GM12875 (cell line): ENCODE results near the gene SCFD1.
"Not testable (repeated sequence)": the region's sequence is repeated elsewhere in the genome, so short reads cannot be mapped to it uniquely, and the experiment has no call there.

Experiments
- H3K4me3 ChIP-seq: one replicate; pipeline ENCODE4 v1.5.1; 2011; ENCODE audit warnings: low read depth, low read length, control low read depth
- CTCF ChIP-seq: IDR thresholded peaks from 2 replicates; pipeline ENCODE4 v1.5.1; 2011; ENCODE audit warnings: low read depth, mild to moderate bottlenecking, control low read depth, inconsistent platforms, low read length, moderate library complexity, borderline replicate concordance; ENCODE audit not compliant: insufficient read depth

SCFD1 gene

DNA sequence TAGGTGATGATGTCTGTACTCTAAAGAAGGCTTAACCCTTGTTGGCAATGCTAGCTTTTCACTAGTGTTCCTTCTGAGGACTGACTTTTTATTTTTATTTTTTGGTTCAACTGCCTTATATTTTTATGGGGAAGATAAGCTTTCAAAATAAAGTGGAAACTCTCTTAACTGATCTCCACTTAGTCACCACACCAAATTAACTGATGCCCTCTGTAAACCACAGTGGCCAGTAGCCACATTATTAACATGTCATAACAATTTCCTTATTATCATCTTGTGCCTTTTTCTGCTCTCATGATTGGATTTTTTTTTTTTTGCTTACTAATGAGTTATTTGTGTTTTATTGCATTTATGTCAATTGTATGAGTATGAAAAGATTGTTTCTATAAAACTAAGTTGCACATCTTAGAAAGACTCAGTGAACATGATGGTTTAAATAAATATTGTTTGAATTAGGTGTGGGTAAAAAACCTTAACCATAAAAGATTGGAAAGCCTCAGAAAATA lies 56.9 kb downstream of the SCFD1 start:
- no peak for TF ChIP-seq CTCF

GRCh38 chr14:30680036-30680435 lies 57.9 kb downstream of the SCFD1 start:
- no peak for TF ChIP-seq CTCF

More for the DNA sequence above, 56.9 kb downstream of the SCFD1 start:
- no peak overlapping the region for H3K4me3 ChIP-seq

GRCh38 chr14:30680776-30681175 lies 58.7 kb downstream of the SCFD1 start:
- H3K4me3 ChIP-seq = not testable (repeated sequence)

More at GRCh38 chr14:30680036-30680435, 57.9 kb downstream of the SCFD1 start:
- no peak overlapping the region for H3K4me3 ChIP-seq

DNA sequence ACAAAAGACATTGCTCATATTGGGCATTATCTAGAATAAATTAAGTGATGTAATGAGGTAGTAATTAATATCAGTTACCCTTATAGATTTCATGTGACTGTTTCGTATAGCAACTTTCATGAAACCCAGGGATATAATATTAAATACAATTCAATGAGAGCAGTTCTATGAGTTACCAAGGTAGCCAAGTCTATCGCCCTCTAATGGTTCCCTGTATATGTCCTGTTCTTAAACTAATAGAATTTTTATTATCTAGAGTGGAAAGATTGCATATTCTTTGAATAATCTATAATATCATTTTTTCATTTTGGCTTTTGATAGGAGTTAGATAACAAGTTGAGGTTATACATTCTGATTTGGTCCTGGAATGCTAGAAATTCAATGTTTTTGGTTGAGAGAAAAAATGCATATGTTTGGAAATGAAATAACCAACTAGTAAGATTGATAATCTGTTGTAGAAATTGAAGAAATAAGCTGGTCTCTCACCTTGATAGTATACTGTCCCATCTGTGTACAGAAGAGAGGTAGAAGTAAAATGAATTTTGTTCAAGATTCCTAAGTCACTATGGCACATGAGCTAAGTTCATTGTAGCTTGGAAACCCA lies 59.7 kb downstream of the SCFD1 start:
- no peak for TF ChIP-seq CTCF
- no peak overlapping the region for H3K4me3 ChIP-seq

GRCh38 chr14:30690487-30691355 lies 68.6 kb downstream of the SCFD1 start:
- H3K4me3 ChIP-seq = not testable (repeated sequence)

DNA sequence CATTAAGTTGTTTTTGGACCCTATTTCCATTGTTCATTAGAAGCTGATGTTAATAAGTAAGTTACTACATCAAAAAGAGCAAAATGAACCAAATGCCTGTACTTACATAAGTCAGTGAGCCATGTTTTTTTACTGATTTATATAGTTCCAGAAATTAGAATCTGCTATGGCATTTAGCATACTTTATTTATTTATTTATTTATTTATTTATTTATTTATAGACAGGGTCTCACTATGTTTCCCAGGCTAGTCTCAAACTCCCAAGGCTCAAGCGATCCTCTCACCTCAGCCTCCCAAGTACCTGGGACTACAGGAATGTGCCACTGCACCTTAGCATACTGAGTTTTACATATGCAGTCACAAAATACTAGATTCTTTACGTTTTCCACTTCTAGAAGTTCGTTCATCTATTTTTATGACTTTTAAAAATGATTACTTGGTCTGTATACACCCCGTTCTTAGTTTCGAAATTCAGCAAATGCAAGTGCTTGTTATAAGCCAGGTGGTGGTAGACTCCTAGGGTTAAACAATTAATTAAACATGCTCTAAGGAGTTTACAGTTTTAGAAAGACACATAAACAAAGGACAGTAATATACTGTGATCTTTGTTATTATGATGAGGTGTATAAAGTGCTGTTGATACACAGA lies 69.8 kb downstream of the SCFD1 start:
- TF ChIP-seq CTCF = no peak
- no peak overlapping the region for H3K4me3 ChIP-seq

DNA sequence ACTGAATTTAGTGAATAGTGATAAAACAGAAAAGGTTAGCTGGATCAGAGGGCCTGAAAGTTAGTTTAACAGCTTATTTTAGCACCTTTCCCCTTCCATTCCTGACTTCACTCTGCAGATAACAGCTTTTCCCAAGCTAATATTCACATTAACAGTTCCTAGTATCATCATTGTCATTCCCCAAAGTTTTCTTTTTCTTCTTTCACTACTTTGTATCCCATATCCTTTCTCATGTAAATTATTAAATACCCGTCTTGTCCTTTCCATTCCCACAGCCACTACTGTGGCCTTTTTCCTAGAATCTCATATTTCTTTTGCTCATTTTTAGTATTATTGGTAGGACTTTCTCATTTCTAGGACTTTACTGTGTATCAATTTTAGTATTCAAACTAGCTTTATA lies 70.5 kb downstream of the SCFD1 start:
- no peak for TF ChIP-seq CTCF
- H3K4me3 ChIP-seq = no peak overlapping the region

GRCh38 chr14:30698463-30698862 lies 76.3 kb downstream of the SCFD1 start:
- TF ChIP-seq CTCF = no peak
- no peak overlapping the region for H3K4me3 ChIP-seq
